ENCODE results near the gene RBMS1.
"Not testable (repeated sequence)": the region's sequence is repeated elsewhere in the genome, so short reads cannot be mapped to it uniquely, and the experiment has no call there.

The RBMS1 gene

DNA sequence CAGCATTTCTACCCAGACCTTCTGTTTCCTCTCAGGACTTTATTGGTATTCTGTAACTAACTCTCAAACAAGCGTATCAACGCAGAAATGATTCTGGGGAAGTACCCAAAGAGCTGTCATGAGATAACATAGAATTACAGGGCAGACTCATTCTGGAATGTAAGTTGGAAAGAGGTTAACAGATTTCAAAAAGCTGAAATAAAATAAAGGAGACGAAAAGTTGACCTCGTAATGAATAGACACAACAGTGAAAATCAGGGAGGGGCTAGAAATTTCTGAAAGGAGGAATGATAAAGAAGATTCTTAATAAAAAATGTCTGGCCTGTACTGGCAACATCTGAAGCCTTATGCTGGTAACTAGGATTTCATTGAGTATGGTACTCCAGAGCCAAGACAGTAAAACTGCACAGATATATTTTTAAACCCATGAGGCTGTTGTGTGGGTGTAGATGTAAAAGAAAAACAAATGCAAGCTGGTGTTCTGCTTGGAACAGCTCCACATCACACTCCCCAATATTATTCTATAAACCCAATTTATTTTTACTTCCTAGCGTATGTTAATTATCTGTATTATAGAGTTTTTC lies 23.9 kb downstream of the RBMS1 start:
- DNase-seq (ENCODE audit: low spot score): no peak

DNA sequence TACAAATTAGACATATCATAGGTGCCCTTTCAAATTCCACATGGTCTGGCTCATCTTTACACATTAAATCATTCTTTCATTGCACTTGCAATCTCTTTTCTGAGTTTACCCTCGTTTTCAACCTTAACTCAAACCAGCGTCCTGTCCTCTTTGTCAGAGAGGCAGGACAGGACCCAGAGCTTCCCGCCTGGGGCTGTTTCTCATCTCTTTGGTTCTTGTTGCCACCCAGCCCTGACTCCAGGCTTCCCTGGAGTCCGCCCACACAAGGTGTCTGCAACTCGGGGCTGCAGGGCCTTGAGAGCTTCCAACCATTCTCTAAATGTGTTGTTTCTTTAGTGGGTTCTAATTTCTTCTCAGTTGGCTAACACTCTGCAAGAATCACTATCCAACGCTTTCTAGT lies 24.4 kb downstream of the RBMS1 start:
- no peak for DNase-seq (ENCODE audit: low spot score)

DNA sequence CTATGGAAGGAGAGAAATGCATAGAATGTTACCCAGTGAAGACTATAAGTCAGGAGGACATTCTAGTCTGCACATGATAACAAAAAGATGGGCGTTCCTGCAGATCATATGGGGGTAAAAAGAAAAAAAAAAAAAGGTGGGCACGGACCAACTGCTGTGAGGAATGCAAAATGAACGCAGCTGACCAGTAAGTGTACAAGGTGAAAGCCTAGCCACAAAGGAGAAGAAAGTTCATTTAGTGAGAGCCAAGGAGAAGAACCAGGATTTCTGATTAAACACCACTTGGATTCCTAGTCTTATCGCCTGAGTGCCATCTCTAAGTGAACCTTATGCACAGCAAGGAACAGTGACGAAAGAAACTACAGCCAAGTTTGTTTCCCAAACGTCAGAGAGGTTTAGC lies 26.5 kb downstream of the RBMS1 start:
- DNase-seq (ENCODE audit: low spot score): no peak

DNA sequence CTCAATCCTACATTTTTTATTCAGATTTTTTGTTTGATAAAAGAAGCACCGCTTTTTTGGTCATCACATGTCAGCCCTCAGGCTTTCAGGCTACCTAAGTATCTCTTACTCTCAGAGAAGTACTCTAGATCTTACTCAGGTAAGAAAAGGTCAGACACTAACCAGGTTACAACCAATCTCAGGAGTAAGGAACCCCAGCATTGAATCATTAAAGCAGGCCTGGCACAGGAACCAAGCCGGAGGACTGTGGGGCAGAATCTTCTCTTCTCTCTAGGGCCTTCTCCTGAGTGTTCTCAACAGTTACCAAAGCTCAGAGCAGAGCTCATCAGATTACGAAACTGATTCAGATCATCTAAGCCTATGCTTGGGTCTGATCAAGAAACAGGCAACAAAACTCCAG lies 28.2 kb downstream of the RBMS1 start:
- no peak for DNase-seq (ENCODE audit: low spot score)

DNA sequence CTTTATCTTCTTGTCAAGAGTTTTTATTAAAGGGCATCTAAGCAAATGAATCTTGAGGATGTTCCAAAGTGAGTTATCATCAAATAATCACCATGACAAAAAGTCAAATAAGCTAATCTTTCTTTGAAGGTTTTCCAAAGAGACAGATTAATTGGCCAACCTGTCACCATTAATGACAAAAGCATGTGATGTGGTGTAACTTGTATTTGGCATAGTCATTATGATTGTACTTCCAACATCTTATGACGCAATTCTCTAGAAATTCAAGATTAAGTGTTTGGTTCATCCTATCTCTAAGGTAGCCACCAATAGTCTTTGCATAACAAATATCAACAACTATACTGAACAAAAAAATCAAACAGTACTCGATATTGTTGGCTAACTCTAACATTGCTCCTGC lies 28.6 kb downstream of the RBMS1 start:
- no peak for DNase-seq (ENCODE audit: low spot score)

DNA sequence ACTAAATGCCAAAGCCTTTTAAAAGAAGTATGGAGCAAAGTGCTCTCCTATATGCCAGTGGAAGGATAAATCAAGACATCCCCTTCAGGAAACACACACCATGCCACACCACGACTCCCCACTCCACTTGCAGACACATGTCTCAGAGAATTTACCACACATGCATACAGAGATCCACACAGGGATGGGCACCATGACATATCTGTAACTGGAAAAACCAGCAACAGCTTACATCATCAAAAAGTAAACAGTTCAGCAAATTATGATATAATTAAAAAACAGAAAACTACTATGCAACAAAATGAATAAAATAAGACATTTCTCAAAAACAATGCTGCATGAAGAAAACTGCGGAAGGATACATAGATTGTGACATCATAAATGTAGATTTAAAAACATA lies 29.6 kb downstream of the RBMS1 start:
- DNase-seq (ENCODE audit: low spot score): no peak

DNA sequence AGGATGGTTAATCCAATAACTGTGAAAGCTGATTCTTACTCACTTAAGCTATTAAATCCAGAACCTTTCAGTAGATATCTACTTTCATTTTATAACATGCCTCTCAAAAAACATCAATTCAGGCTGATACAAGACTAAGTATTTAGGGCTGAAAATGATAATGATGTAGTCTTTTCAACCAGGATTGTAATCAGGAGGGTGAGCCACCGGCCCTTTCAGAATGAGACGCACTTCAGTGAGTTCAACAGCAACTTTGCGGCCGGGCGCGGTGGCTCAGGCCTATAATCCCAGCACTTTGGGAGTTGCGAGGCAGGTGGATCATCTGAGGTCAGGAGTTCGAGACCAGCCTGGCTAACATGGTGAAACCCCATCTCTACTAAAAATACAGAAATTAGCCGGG lies 30.4 kb downstream of the RBMS1 start:
- DNase-seq (ENCODE audit: low spot score): no peak

DNA sequence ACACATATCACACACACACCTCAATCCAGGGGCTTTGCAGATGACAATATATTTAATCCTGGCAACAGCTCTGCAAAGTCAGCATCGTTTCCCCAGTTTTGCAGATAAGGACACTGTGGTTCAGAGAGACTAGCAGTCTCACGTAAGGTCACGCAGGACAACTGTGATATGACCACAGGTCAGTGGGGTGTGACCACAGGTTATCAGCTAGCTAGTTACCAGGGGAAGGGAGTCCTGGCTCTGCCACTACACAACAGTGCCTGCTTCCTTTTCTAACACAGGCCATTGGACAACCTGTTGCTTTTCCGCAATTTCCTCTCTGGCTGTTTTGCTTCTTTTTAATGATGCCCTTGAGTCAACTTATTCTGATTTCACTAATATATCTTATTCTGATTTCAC lies 33.3 kb downstream of the RBMS1 start:
- no peak for DNase-seq (ENCODE audit: low spot score)

DNA sequence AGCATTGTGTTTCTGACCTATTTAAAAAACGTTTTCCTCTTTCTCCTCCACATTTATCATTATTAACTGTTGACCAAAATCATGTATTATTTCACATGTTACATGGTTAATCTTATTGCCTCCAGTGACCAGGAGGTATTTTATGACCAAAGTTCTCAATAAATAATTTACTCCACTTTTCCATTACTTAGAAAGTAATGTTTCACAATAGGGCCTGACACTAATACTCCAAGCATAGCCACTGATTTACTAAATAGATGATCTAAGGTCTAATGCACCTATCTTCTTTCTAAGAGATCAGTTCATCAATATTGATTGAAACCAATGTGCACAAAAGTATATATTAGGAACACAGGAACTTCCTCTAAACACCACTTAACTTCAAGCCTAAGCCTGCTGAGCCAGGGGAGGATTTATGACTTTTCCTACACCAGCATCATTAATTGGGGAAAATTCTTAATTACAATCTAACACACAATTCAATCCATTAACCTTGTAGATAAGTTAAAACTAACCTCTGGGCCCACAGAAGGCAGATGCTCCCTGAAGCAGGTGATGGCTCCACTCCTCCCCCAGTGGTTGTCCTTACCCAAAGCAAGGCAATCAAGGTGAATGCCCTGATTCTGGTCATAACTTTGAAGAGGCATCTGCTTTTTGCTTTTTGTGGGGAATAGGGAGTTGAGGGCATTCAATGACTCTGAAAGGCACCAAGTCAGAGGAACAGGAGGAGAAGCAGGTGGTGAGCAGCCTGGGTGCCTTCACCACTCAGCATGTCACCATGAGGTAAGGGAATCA lies 33.9 kb downstream of the RBMS1 start:
- no peak for DNase-seq (ENCODE audit: low spot score)

DNA sequence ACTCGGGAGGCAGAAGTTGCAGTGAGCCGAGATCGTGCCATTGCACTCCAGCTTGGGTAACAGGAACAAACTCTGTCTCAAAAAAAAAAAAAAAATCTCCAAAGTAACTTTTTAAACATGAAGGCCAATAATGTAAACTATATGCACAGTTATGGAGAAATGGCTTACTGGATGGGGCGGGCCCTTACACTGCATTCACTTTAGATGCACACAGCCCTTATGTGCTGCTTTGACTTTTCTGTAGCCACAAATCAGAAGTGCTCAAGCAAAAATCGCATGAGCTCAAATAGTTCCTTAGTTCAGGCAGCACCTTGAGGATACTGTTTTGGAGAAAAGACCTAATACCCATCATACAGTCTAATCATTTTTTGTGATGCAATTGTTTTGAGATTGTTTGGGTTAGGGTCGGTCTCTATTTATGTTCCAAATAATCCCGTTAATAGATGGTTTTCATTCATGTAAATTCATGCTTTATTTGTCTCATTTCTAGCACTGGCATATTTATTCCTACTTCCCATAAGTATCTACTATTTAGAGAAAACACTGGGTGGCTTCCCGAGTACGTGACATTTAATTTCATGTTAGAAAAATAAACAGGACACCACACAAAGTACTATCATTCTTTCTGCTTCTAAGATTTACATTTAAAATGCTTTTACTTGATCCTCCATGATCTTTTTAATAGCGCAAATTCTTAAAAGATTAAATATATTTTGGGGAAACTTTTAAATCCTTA lies 34.7 kb downstream of the RBMS1 start:
- no peak for DNase-seq (ENCODE audit: low spot score)

DNA sequence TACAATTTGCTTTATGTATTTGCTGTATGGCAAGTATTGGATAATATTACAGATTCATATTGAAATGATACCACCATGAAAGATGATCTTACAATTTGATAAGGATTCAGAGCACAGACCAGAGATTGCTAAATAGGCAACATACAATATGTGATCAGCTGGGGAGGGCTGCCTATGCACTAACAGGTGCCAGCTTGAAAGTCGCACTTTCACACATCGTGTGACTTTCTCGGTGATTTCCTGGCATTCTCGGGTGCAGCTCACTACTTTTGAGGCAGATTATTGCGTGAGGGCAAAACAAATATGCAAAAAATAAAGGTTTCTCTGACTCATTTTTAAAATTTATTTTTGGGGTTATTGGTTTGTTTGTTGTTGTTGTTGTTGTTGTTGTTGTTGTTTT lies 36.0 kb downstream of the RBMS1 start:
- no peak for DNase-seq (ENCODE audit: low spot score)

DNA sequence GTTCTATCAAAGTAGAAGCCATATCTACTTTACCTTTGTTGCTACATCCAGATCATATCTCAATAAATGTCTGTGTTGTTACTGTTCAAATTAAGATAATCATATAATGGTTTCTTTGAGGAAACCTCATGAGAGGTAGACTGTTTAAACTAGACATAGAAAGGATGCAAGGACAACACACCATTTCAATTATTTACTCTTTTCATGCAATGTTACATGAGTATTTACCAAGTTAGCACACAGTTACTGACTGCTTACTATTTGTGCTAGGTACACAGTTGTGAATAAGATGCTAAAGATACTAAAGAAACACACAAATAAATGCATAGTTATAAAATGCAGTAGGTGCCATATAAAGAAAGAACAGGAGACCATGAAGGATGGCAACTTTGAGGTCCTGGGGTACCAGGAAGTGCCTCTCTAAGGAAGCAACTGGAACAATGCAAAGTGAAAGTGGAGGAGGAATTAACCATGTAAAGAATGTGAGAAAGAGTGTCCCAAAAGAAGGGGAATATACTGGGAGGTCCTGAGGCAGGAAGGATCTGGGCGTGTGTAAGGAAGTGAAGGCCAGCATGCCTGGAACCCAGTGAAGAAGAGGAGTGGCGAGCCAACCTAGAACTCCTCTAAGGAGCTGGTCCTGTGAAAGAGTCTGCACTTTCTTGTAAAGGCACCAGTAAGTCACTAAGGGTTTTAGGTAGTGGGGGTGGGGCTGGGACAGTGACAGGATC lies 39.4 kb downstream of the RBMS1 start:
- no peak for DNase-seq (ENCODE audit: low spot score)

DNA sequence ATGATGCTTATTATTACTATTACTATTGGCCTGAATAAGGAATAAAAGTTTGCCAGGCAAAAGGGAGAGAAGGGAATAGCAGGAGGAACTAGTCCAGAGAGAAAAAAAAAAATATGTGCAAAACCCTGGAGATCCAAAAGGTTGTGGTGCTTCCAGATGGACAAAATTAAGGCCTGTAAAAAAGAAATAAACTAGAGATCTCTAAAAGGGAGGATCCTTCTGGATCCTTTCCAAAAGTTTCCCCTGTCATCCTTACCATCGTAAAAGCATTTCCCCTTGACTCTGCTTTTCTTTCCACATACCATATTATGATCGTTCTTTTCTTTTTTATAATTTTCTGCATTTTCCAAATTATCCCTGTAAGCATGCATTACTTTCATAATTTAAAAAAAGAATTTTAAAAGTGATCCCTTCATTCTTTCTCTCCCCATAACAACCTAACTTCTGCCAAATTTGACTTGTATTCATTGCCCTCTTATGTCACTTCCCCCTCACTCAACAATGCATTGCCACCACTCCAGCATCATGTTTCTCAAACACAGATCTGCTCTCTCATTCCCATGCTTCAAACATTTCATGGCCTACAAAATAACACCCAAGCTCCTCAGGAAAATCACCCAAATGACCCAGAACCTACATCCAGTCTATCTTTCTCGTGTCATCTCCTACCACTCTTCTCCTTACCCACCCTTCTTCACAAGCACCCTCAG lies 40.3 kb downstream of the RBMS1 start:
- no peak for DNase-seq (ENCODE audit: low spot score)

DNA sequence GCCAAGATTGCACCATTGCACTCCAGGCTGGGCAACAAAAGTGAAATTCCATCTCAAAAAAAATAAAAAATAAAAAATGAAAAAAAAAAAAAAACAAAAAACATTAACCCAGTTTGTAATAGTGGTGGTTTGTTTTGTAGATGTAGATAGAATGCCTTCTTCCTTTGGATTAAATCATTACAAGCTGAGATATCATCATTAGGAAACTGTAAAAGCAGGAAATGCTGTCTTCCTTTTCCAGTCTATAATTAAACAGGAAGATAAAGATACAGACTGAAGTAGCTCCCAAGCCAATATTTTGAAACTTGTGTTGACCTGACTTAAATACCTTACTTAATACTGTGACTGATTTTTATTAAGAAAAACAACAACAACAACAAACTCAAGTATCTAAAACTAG lies 43.1 kb downstream of the RBMS1 start:
- DNase-seq (ENCODE audit: low spot score): no peak

DNA sequence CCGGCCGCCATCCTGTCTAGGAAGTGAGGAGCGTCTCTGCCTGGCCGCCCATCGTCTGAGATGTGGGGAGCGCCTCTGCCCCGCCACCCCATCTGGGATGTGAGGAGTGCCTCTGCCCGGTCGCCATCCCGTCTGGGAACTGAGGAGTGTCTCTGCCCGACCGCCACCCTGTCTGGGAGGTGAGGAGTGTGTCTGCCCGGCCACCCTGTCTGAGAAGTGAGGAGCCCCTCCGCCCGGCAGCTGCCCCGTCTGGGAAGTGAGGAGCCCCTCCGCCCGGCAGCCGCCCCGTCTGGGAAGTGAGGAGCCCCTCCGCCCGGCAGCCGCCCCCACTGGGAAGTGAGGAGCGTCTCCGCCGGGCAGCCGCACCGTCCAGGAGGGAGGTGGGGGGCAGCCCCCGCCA lies 44.8 kb downstream of the RBMS1 start:
- not testable (repeated sequence) for DNase-seq (ENCODE audit: low spot score)

DNA sequence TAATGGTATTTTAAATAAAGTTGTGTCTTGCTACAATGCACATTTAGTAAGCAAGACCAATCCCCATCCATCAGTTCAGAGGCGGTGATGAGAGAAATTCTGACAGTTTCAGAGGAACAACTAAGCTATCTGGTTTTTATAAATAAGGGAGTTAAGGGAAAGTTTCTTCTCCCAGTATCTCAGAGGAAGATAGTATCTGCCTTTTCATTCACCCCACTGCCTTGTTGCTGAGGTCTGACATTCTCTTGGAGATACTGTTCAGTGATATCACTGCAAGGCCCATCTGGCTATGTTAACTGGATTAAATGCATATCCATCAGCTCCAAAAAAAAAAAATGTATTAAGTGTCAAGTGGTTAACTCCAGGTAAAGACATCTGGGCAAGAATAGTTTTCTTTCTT lies 47.9 kb downstream of the RBMS1 start:
- no peak for DNase-seq (ENCODE audit: low spot score)

DNA sequence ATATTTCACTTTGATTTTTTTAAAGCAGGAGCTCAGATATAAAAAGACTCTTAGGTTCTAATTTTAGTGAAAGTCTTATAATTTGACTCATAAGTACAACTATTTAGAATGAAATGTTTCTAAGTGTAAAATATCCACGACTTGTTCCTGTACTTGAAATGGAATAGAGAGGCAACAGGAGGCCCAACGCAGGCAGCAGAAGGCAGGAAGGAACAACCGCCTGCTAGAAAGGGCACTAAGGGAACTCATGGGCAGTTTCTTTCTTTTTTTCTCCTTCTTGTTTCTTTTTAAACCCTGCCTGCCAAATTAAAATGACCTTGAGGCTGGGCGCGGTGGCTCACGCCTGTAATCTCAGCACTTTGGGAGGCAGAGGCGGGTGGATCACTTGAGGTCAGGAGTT lies 51.0 kb downstream of the RBMS1 start:
- no peak for DNase-seq (ENCODE audit: low spot score)

DNA sequence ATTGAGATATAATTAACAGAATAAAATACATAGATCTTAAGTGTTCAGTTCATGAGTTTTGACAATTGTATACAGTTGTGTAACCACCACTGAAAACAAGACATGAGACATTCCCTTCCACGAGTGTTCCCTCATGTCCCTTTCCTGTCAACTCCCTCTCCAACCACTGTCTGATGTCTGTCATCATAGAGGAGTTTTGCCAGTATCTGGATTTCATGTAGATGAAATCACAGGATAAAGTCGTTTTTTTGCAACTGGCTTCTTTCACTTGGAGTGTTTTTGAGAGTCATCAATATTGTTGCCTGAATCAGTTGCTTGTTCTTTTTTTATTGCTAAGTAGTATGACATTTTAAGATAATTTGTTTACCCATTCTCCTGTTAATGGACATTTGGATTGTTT lies 52.7 kb downstream of the RBMS1 start:
- DNase-seq (ENCODE audit: low spot score): no peak

DNA sequence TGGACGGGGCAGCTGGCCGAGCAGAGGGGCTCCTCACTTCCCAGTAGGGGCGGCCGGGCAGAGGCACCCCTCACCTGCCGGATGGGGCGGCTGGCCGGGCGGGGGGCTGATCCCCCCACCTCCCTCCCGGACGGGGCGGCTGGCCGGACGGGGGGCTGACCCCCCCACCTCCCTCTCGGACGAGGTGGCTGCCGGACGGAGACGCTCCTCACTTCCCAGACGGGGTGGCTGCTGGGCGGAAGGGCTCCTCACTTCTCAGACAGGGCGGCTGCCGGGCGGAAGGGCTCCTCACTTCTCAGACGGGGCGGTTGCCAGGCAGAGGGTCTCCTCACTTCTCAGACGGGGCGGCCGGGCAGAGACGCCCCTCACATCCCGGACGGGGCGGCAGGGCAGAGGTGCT lies 54.6 kb downstream of the RBMS1 start:
- DNase-seq (ENCODE audit: low spot score): not testable (repeated sequence)

DNA sequence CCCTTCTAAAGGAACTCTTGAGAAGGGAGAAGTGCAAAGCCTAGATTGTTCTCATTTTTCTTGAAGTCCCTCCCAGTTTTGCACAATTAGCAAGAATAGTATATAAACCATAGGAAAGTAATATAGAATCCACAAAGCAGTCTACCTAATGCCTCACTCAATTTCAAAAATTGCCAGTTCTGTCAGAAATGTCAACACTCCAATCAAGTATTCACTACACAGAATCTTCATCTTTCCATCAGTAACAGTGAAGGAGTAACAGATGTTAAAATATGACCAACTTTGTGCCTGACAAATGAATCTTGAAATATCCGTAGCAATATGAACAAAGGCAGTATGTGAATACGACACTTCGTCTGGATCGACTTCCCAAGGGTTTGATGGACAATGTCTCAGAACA lies 56.3 kb downstream of the RBMS1 start:
- DNase-seq (ENCODE audit: low spot score): no peak

DNA sequence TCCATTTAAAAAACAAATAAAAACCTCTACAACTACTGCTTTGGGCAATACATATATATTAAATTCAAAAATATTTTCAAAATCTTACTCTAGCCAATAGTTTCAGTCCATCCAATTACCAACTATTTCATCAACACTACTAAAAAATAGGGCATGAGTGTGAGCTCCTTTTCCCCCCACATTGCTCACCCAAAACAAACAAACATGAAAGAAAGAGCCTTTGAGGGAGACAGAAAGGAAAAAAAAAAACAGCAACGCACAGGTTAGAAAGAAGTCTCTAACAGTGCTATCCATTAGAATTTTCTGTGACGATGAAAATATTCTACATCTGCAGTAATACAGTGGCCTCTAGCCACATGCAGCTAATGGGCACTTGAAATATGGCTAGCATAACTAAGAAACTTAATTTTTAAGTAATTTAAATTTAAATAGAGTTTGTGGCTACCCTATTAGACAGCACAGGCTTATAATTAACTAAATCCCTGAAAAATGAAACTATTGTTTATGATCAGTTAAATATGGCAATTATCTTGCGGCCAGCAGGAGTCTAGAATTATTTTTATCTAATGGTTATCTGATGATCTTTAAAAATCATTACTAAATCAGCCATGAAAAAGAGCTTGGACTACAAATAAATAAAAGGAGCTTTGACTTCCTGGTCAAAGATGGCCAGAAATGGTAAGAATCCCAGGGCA lies 59.2 kb downstream of the RBMS1 start:
- DNase-seq (ENCODE audit: low spot score): no peak

All from CD4-positive, alpha-beta T cell treated with Interleukin-6 at 100 ng/mL for 8 hours (primary cell).